ENCODE measurements around the gene TGM3. TPM values are rescaled to one million over a fixed set of nuclear protein-coding genes. Genes with fewer than 3 reads are reported as not detected.

Gene TGM3
- polyA plus RNA-seq, 5 donors: 0.12 to 0.28 (median 0.23) TPM; not detected in 1

DNA sequence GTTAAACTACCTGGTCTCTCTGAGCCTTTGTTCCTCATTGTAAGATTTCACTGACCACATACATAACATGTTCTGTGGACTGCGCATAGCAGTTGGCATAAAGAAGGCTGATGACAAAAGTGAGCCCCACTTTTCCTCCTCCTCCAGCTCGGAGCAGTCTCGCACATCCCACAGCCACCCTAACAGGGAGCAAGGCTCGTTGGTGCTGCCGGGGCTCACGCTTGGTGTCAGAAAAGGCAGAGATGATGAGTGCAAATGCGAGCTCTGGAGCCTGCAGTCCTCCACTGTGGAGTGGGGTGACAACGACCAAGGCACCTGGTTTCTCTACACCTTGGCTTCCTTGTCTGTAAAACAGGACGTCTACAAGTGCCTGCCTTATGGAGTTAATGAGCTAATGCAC is 9.7 kb downstream of the TGM3 start:
- DNase-seq: no peak

- DNase-seq: no peak
Measured at GRCh38 chr20:2305946-2306345, 10.1 kb downstream of the TGM3 start.

- no peak for DNase-seq
Measured at GRCh38 chr20:2307136-2307535, 11.3 kb downstream of the TGM3 start.

GRCh38 chr20:2311329-2311728 is 15.5 kb downstream of the TGM3 start:
- no peak for DNase-seq

GRCh38 chr20:2312876-2313275 is 17.1 kb downstream of the TGM3 start:
- no peak for DNase-seq

DNA sequence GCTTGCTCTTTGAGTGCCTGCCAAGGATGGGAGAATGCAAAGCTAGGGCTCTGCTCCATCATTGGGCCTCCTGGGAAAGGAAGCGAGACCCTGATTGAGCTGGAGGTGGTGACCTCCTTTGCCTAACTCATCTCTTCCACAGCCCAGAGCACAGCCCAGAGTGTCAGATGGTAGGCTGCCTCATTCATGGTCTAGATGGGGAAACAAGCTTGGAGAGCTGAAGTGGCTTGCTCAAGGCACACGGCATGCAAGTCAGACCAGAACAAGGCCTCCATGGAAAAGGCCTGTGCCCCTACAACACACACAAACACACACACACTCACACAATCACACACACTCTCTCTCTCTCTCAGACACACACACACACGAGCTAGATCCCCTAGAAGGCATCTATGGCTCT is 17.5 kb downstream of the TGM3 start:
- DNase-seq: no peak

DNA sequence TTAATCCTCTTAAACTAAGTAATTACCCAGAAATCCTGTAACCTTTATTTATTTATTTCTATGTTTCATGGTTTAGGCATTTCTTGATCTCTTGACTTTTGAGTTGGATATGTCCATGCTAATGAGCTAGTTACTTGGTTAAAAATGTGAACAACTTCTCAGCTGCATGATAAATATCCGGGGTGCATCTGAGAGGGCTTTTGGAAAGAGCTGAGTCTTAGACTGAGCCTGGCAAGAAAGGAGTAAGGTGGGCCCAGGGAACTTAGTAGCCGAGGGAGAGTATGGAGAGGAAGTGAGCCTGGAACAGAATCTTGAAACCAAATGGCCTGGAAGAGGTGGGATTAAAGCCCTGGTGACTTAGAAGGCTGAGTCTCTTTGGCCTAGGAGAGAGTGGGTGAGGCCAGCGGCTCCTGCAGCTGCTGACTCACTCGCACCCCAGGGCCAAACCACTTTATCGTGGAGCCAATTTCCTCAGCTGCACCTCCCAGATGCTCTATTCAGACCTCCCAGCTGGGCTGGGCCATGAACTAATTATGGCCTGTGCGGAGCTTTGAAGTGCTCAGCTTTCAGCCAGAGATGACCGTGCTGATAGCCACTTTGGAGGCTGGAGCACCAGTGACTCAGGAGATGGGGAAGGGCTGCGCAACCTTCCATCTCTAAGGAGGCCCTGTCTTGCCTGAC is 19.1 kb downstream of the TGM3 start:
- no peak for DNase-seq

DNA sequence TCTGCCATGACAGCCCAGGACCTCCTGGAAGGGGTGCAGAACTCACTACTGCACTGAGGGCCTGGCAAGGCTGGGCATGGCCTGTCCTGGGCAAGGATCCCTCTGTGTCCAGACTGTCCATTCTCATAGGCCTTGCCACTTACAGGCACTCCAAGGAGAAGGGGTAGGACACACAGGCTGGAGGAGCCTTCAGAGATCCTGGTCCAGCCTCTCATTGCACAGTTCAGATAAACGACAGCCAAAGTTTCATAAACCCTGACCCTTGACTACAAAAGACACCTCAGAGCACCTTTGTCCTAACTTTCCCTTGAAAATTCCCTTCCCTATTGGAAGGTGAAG is 19.6 kb downstream of the TGM3 start:
- DNase-seq: no peak

DNA sequence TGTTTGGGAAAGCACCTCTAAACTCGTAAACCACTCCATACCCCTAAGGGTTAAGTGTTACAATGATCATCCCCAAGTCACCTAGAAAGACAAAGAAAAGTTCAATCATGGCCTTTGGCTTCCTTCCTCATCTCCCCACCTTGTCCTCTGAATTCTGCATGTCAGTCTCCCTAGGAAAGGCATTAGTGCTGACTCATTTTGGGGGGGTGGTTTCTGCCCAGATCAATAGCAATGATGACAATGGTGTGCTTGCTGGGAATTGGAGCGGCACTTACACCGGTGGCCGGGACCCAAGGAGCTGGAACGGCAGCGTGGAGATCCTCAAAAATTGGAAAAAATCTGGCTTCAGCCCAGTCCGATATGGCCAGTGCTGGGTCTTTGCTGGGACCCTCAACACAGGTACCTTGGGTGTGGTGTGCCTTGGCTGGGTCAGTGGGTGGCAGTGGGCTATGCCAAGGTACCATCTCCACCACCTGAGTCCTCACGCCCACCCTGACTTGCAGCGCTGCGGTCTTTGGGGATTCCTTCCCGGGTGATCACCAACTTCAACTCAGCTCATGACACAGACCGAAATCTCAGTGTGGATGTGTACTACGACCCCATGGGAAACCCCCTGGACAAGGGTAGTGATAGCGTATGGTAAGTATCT is 21.2 kb downstream of the TGM3 start:
- no peak for DNase-seq

GRCh38 chr20:2320813-2321658 is 25.2 kb downstream of the TGM3 start:
- no peak for DNase-seq

DNA sequence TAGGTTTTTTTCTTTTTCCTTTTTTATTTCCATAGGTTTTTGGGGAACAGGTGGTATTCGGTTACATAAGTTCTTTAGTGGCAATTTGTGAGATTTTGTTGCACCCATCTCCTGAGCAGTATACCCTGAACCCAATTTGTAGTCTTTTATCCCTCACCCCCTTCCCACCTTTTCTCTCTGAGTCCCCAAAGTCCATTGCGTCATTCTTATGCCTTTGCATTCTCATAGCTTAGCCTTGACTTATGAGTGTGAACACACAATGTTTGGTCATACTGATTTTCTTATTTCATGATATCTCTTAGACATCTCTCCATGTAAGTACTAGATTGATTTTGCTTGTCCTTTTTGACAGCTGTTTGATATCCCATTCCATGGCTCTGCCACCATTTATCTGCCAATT is 27.2 kb downstream of the TGM3 start:
- DNase-seq: no peak

GRCh38 chr20:2326046-2326445 is 30.2 kb downstream of the TGM3 start:
- DNase-seq: no peak

DNA sequence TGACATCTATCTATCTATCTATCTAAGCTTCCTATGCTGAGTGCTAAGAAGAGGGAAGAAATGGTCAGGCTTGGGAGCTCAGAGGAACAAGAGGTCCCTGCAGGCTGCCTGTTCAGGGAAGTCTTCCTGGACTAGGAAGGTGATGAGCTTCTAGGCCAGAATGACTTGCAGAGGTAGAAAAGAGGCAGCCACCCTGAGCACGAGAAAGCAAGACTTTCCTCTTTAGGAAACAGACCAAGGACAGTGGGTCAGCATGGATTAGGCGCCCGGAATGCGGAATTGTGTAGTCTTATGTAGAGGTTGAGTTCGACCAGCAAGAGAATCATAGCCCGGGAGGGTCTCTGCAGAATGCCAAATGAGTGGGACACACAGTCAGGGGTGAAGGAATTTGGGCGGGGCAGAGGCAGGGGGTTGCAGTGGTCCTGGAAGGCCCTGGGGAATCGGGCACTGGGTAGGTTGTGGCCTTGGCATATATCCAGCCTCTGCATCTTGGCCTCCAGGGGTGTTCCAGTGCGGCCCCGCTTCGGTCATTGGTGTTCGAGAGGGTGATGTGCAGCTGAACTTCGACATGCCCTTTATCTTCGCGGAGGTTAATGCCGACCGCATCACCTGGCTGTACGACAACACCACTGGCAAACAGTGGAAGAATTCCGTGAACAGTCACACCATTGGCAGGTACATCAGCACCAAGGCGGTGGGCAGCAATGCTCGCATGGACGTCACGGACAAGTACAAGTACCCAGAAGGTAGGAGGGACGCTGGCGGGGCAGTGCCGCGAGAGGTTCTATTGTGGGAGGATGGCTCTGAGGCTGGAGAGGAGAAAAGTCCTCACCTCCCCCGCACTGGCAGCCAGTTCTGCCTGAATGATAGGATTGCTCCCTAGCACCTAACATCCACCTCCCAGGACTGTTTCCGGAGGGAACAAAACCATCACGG is 32.1 kb downstream of the TGM3 start:
- no peak for DNase-seq

DNA sequence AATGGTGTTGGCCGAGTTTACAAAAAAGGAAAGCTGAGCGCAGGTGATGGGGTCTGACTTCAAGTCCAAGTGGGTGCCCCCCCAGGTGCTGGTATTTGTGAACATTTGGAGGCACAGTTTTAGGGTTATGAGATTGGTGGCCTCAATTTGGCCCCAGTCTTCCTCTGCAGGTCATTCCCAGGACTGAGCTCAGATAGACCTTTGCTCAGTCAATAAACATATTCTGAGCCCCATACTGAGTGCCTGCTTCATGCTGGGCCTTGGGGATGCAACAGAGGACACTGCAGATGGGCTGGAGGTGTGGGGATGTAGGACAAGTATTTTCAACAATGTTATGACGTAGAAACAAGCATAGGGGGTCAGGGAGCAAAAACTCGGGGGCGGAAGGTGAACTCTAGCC is 33.5 kb downstream of the TGM3 start:
- no peak for DNase-seq

GRCh38 chr20:2330090-2330695 is 34.4 kb downstream of the TGM3 start:
- DNase-seq: no peak

GRCh38 chr20:2331106-2331505 is 35.3 kb downstream of the TGM3 start:
- DNase-seq: no peak

- DNase-seq: no peak
Measured at GRCh38 chr20:2331901-2332565, 36.2 kb downstream of the TGM3 start.

DNA sequence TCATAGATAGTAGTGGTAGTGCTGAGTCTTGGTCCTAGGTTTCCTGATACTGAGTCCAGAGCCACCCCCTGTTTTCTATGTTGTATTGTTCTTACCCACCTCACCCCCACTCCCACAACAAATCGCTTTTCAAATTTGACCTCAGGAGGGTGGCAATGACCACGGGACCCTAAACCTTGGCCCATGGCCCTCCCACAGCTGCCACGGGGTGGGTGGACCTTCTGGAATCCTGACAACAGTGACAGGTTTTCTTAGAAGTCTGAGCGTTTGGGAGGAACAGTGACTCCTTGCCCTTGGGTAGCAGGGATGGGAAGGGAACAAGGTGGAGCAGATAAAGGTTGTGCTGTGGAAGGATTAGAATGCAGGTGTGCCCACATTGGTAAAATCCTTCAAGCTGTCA is 36.9 kb downstream of the TGM3 start:
- no peak for DNase-seq

GRCh38 chr20:2333821-2334220 is 38.0 kb downstream of the TGM3 start:
- DNase-seq: no peak

- DNase-seq: no peak
Measured at GRCh38 chr20:2335096-2335870, 39.5 kb downstream of the TGM3 start.
